ENCODE data around the gene NSRP1. TPM values are rescaled to one million over a fixed set of nuclear protein-coding genes. Genes with fewer than 3 reads are reported as not detected.

Gene NSRP1
- total RNA-seq, 1 donor from 2014 or later, result 19.5 TPM

DNA sequence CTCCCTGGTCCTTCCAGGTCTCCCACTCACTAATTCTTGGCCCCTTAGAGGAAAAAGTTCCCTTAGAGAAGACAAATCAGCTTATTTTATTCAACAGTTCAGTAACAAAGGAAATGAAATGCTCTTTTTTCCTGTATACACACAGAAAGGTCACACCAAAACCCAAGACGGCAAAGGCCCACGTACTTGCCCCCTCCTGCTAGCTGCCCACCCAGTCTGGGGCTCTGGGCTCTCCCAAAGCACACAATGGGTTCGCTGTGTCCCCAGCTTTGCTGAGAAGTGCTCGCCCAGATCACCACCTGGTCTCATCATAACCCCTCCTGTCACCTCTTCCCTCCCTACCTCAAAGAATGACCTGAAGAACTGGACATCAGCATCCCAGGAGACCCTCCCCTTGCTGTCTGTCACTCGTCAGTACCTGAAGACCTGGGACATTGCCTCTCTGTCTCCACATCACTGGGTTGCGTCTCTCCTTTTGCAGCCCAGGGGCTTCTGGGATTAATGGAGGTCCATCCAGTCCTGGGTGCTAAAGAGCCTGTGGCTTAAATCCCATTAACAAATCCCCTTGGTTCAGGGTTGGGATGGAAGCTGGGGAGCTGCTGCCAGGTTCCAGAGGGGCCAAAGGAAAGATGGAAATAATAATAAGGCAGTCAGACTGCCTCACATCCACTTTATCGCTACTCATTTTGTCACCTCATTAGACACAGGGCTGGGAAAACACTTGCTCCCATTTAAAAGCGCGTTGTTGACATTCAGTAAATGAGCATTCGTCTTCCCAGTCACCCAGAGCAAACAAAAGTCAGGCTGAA, 115.6 kb downstream of the NSRP1 start:
- intact Hi-C loops (cut with DNase I), result no loop called here
- no peak for ATAC-seq
- no peak for DNase-seq (ENCODE audit: missing footprints)

DNA sequence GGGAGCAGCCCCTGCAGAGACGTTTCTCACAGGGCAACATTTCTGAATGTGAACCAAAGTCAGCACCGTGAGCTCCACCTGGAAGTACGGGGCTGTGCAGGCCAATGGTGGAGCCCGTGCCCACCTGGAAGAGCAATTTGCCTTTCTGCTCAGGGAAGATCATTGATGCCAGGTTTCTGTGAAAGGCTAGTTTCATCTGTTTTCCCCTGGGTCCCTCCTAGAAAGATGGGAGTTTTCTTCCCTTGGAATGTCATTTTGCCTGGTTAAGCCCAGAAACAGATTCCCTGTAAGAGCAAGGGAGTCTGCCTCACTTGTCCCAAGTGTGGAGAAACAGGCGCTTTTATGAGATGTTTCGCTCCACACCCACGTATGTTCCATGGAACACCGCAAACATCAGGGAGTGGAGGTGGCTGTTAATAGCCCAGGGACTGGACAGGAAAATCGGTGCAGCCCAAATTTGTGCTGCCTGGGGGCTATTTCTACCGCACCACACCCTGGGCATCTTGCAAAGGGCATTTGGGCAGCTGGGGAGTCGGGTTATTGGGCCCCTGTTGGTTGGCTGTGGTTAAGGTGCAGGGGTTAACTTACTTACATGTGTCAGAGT, 116.3 kb downstream of the NSRP1 start:
- intact Hi-C loops (cut with DNase I), result no loop called here
- ATAC-seq, result no peak
- DNase-seq (ENCODE audit: missing footprints), result no peak

DNA sequence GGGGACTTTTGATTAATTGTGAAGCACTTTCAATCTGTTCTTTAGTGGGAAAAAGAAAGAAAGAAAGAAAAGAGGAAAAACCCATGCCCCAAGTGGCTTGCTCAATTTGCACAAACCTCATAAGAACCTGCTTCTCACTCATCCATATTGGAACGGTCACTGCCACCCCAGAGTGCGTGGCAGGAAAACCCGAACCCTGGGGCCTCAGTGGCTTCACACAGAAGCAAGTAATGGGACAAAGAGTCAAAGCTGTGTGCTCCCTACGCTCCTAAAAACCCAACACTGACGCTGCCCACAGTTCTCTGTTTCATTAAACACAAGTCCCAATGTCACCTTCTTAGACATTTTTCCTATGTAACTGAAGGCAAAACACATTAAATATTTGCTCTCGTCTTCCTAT, 117.7 kb downstream of the NSRP1 start:
- no peak for DNase-seq (ENCODE audit: missing footprints)
- ATAC-seq, result no peak
- intact Hi-C loops (cut with DNase I), result no loop called here

DNA sequence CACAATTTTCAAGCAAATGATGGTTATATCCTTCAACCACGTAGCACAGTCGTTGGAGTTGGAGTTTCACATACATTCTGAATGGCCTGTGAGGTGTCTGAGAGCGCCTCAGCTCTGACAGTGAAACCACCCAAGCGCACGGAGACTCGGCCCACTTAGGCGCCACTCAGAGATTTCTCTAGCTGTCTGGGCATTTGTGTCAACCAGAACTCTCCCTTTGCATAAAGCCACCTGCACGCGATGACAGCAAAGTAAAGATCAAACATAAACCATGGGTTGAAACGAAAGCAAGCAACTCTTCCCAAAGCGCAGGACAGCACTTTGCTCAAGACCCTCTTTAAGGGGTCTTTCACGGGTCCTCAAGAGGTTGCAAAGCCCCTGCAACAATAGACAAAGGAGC, 118.3 kb downstream of the NSRP1 start:
- intact Hi-C loops (cut with DNase I), result loop anchor here (5.0 kb wide), 1 partner anchor 108 kb away; no protein-coding TSS in a partner anchor
- ATAC-seq (no peak), DNase-seq (ENCODE audit: missing footprints) (no peak)

DNA sequence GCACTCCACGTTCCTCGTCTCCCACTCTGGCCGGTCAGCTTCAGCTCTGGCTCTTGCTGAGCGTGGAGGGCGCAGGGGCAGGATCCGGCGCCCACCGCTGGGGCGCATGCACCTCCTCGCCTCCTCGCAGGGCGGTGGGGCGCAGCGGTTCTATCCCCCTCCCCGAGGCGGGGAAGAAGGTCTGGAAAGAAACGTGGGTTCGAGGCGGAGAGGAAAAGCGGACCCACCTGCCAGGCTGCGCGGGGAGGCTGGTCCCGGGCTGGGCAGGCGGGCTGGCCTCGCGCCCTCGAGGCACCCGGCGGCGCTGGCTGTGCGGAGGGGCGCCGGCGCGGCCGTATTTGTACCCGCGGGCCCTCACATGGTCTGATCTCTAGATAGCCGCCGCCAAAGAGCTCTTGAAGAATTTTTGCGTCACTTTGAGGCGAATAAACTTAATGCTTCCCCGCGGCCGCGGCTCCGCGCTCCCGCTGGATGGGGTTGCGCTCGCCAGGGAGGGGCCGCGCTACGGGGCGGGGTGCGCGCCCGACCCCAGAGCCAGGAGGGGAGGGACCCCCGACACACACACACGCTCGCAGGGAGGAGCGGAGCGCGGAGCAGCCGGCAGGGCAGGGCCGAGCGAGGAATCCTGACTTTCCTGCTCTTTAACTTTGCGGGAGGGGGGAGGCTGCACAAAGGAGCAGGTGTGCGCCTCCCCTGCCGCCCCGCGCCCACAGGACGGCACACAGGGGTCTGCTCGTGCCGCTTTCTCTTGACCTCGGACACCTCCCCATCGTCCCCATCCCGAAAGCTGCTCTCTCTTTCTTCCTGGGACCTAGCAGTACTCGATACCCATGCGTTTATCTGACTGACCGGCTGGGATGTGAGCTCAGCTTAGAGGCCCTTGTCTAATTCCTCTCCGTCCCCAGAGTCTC, 119.0 kb downstream of the NSRP1 start, which contains the start of gene SLC6A4:
Gene SLC6A4 (minus strand): TSS at position 312 of the 911 bp plus-strand sequence. CDS start 13,739 bp downstream, outside the sequence.
- DNase-seq (ENCODE audit: missing footprints), result no peak
- no peak for ATAC-seq
- intact Hi-C loops (cut with DNase I), result loop anchor here (5.0 kb wide), 1 partner anchor 108 kb away; no protein-coding TSS in a partner anchor

Small RNA genes within 50 kb of the gene (microRNA-seq; reads per million reads assigned to microRNA genes)
- gene MIR423, result not detected

Other genes with a start within 250 kb of the NSRP1 start
- 34.7 TPM for gene SSH2, start 186.6 kb upstream of the NSRP1 start, total RNA-seq
- not detected for gene EFCAB5, start 175.2 kb upstream of the NSRP1 start, total RNA-seq
- 0.22 TPM for gene SLC6A4, start 118.9 kb downstream of the NSRP1 start, total RNA-seq
- 13.8 TPM for gene BLMH, start 175.1 kb downstream of the NSRP1 start, total RNA-seq
- gene TMIGD1, start 217.2 kb downstream of the NSRP1 start, total RNA-seq, result not detected

All from Right ventricle myocardium inferior (tissue), 1 donor.